KMS-11 (cell line): ENCODE results near the gene ENKD1.

Source experiments
- H2AFZ ChIP-seq: fragments of 200-600 bp; sonication (generic); 2 replicates; pipeline ENCODE4 v1.6.1; 2016; ENCODE audit warnings: antibody characterized with exemption, mixed run types, low read depth
- H3K27ac ChIP-seq: fragments of 200-600 bp; sonication (generic); 2 replicates; pipeline ENCODE4 v1.6.1; 2016; ENCODE audit warnings: mild to moderate bottlenecking, mixed run types
- H3K27me3 ChIP-seq: fragments of 200-600 bp; sonication (generic); 2 replicates; pipeline ENCODE4 v1.6.1; 2017; ENCODE audit warnings: mild to moderate bottlenecking, low read depth, mixed run types, moderate library complexity; ENCODE audit not compliant: insufficient read depth
- H3K36me3 ChIP-seq: fragments of 200-600 bp; sonication (generic); 2 replicates; pipeline ENCODE4 v1.6.1; 2017; ENCODE audit warnings: mild to moderate bottlenecking, mixed run types; ENCODE audit not compliant: insufficient read depth
- H3K4me1 ChIP-seq: fragments of 200-600 bp; sonication (generic); 2 replicates; pipeline ENCODE4 v1.6.1; 2016; ENCODE audit warnings: mild to moderate bottlenecking, low read depth, mixed run types; ENCODE audit not compliant: poor library complexity, severe bottlenecking
- H3K4me2 ChIP-seq: fragments of 200-600 bp; sonication (generic); 2 replicates; pipeline ENCODE4 v1.7.0; 2016; ENCODE audit warnings: mild to moderate bottlenecking, mixed run types
- H3K4me3 ChIP-seq: fragments of 200-600 bp; sonication (generic); IDR thresholded peaks from 2 replicates; pipeline ENCODE4 v1.6.1; 2017; ENCODE audit warnings: low read depth, low read length, mixed read lengths; ENCODE audit not compliant: insufficient read depth
- H3K79me2 ChIP-seq: fragments of 200-600 bp; sonication (generic); 2 replicates; pipeline ENCODE4 v1.6.1; 2016; ENCODE audit warnings: low read depth, mixed run types; ENCODE audit not compliant: insufficient read depth
- H3K9ac ChIP-seq: fragments of 200-600 bp; sonication (generic); 2 replicates; pipeline ENCODE4 v1.6.1; 2016; ENCODE audit warnings: mild to moderate bottlenecking, mixed run types
- H4K20me1 ChIP-seq: fragments of 200-600 bp; sonication (generic); 2 replicates; pipeline ENCODE4 v1.6.1; 2016; ENCODE audit warnings: mild to moderate bottlenecking, mixed run types; ENCODE audit not compliant: insufficient read depth
- TF ChIP-seq, protein P1 (sequence below): fragments of 200-600 bp; sonication (generic); conservative IDR thresholded peaks from 2 replicates; pipeline ENCODE4 v1.6.1; 2017; ENCODE audit warnings: low read depth, mild to moderate bottlenecking, antibody characterized with exemption, low read length, moderate library complexity, mixed read lengths

ENKD1 gene

DNA sequence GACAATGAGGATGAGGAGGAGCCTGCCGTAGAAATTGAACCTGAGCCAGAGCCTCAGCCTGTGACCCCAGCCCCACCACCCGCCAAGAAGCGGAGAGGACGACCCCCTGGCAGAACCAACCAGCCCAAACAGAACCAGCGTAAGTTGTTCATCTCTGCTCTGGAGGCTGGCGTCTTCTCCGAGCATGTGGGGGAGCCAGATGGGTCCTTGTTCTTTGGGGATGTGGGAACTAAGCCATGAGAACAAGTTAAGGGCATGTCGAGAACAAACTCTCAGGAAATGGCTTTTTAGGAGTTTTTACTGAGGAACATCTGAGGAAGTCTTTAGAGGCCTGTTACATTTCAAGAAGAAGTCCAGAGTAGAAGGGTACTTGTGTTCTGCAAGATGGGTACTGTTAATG lies 29.8 kb downstream of the ENKD1 start:
- TF ChIP-seq, protein P1, sequence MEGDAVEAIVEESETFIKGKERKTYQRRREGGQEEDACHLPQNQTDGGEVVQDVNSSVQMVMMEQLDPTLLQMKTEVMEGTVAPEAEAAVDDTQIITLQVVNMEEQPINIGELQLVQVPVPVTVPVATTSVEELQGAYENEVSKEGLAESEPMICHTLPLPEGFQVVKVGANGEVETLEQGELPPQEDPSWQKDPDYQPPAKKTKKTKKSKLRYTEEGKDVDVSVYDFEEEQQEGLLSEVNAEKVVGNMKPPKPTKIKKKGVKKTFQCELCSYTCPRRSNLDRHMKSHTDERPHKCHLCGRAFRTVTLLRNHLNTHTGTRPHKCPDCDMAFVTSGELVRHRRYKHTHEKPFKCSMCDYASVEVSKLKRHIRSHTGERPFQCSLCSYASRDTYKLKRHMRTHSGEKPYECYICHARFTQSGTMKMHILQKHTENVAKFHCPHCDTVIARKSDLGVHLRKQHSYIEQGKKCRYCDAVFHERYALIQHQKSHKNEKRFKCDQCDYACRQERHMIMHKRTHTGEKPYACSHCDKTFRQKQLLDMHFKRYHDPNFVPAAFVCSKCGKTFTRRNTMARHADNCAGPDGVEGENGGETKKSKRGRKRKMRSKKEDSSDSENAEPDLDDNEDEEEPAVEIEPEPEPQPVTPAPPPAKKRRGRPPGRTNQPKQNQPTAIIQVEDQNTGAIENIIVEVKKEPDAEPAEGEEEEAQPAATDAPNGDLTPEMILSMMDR = no peak
- H3K4me1 ChIP-seq = no peaks in the 10 kb centered on the region
- no peaks in the 10 kb centered on the region for H3K27me3 ChIP-seq
- no peaks in the 10 kb centered on the region for H3K79me2 ChIP-seq
- no peak overlapping the region for H2AFZ ChIP-seq
- no peaks in the 10 kb centered on the region for H3K36me3 ChIP-seq
- no peaks in the 10 kb centered on the region for H4K20me1 ChIP-seq
- H3K27ac ChIP-seq = no peak overlapping the region
- H3K9ac ChIP-seq = no peak overlapping the region
- H3K4me2 ChIP-seq = no peak overlapping the region
- no peak overlapping the region for H3K4me3 ChIP-seq

DNA sequence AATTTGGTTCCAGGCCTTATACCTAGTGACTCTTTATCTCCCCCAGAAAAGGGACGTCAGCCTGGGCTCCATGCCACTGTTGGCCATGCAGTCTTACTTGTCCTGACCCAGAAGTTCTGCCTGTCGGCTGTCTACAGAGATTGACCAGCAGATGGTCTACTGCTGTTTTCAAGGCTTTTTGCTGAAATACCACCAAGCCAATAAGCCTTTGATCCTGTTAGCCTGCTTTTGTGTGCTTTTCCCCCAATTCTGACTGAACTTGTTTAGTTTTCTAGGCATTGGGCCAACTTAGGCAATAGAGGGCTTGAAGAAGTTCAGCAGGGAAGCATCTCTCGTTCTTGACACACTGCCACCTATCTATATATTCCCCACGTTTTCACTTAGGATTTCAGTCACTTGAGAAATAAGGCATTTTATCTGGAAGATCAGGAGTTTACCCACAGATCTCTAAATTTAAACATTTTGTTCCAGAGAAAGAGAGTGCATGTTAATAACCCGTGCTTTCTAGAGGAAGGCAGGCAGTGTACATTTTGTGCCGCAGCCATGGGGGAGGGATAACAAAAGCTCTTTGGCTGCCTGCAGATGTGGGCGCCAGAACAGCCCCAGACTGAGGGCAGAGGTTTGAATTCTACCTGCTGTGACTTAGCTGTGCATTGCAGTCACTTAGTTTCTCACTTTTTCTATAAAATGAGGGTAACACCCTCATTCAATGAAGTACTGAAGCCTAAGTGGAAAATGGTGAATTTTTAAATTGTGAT lies 34.0 kb downstream of the ENKD1 start:
- Histone ChIP-seq H4K20me1 (no peaks in the 10 kb centered on the region), H3K4me2 (no peak overlapping the region)

DNA sequence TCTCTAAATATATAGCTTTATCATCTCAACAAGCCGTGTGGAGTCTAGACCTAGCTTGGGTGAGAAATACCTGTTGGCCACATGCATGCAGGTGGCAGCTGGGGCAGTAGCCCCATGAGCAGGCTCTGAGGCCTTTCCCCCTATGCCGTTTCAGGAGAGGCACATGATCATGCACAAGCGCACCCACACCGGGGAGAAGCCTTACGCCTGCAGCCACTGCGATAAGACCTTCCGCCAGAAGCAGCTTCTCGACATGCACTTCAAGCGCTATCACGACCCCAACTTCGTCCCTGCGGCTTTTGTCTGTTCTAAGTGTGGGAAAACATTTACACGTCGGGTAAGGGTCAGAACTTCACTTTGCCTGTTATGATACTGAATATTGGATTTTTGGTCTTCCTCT lies 38.3 kb downstream of the ENKD1 start:
- no peak overlapping the region for H3K9ac ChIP-seq
- H3K4me3 ChIP-seq = no peak overlapping the region
- TF ChIP-seq, protein P1 = no peak
- H3K27ac ChIP-seq = no peak overlapping the region
- no peaks in the 10 kb centered on the region for H4K20me1 ChIP-seq
- H3K79me2 ChIP-seq = no peaks in the 10 kb centered on the region
- H3K4me1 ChIP-seq = no peaks in the 10 kb centered on the region
- H3K36me3 ChIP-seq = peaks cover 10% of the 10 kb centered on the region; the same call in 1 of the 2 replicates
- H3K4me2 ChIP-seq = no peak overlapping the region
- H2AFZ ChIP-seq = no peak overlapping the region
- no peaks in the 10 kb centered on the region for H3K27me3 ChIP-seq

More for the DNA sequence above, 34.0 kb downstream of the ENKD1 start:
- Histone ChIP-seq H3K36me3 (peaks cover 5% of the 10 kb centered on the region; the same call in 1 of the 2 replicates), H3K4me1 (no peaks in the 10 kb centered on the region), H2AFZ (no peak overlapping the region), H3K4me3 (no peak overlapping the region), H3K27ac (no peak overlapping the region), H3K79me2 (no peaks in the 10 kb centered on the region), H3K9ac (no peak overlapping the region), H3K27me3 (no peaks in the 10 kb centered on the region)
- TF ChIP-seq, protein P1 = no peak

DNA sequence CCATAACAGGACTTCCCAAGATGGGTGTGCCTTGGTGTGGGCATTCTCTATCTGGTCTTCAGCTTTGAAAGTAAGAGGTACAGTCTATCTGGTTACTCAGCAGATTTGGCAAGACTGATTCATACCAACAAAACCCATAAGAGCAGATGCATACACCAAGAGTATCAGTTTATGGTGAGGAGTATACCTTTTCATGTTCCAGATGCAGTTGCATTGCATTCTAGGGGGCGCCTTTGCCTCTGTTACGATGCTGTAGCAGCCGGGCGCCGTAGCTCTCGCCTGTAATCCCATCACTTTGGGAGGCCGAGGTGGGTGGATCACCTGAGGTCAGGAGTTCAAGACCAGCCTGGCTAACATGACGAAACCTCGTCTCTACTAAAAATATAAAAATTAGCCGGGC lies 52.7 kb downstream of the ENKD1 start:
- Histone ChIP-seq H3K4me1 (no peaks in the 10 kb centered on the region), H3K36me3 (no peaks in the 10 kb centered on the region; the same call in 1 of the 2 replicates), H4K20me1 (no peaks in the 10 kb centered on the region), H3K9ac (no peak overlapping the region), H3K27ac (no peak overlapping the region), H3K79me2 (peaks cover 13% of the 10 kb centered on the region; the same call in 1 of the 2 replicates), H3K27me3 (no peaks in the 10 kb centered on the region), H3K4me2 (no peak overlapping the region), H2AFZ (no peak overlapping the region), H3K4me3 (no peak overlapping the region)
- TF ChIP-seq, protein P1 = no peak; the same call in 1 of the 2 replicates
